ENCODE measurements around the gene PLAAT4. TPM values are rescaled to one million over a fixed set of nuclear protein-coding genes. Genes with fewer than 3 reads are reported as not detected.

The PLAAT4 gene, protein sequence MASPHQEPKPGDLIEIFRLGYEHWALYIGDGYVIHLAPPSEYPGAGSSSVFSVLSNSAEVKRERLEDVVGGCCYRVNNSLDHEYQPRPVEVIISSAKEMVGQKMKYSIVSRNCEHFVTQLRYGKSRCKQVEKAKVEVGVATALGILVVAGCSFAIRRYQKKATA
- total RNA-seq = 100 to 1,000 TPM in 5 of 6 donors, 10 to 100 TPM in 1; 91.1 to 272 (median 192) TPM

DNA sequence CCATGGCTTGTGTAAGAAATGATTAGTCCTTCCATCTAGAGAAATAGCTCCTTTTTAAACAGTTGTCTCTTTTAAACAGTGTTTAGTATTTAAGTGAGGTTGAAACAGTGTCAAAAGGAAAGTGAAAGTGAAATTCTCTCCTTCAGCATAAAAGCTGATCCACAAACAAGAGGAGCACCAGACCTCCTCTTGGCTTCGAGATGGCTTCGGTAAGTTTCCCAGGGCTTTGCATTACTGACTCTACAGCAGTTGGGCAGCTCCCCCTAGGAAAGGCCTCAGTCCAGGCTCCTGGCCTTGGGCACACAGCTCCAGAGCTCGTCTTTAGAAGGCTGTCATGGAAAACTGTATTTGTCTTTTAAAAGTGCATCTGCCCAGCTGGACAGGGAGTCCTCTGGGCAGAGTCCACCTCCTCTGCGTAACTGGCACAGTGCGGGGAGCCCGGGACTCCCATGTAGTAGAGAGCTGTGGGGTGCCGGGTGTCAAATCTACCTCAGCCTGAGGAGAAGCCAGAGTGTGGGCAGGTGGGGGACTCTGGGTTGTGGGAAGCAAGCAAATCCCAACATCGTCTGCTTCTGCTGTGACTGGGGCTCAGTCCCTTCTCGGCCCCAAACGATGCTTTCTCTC, at the start of gene PLAAT4:
Gene PLAAT4 (plus strand): TSS at position 140 of the 624 bp plus-strand sequence. CDS start 61 bp downstream, at position 201.
- H3K27me3 ChIP-seq = no peaks in the 10 kb centered on the region
- H3K4me1 ChIP-seq = peaks cover 29 to 53% (median 38%) of the 10 kb centered on the region in 4 donors
- H3K4me3 ChIP-seq = peak within 1 kb of the TSS; percentile 26 to 55 (median 45)
- H3K27ac ChIP-seq = peak within 1 kb of the TSS; percentile 84 to 96 (median 92)
- 0 to 6% methylated on average over 4 to 10 of the region's 10 CpGs for WGBS, 2 donors
- TF ChIP-seq POLR2AphosphoS5 (IDR thresholded peaks at IDR 0.05) = no peak
- TF ChIP-seq, protein P1, sequence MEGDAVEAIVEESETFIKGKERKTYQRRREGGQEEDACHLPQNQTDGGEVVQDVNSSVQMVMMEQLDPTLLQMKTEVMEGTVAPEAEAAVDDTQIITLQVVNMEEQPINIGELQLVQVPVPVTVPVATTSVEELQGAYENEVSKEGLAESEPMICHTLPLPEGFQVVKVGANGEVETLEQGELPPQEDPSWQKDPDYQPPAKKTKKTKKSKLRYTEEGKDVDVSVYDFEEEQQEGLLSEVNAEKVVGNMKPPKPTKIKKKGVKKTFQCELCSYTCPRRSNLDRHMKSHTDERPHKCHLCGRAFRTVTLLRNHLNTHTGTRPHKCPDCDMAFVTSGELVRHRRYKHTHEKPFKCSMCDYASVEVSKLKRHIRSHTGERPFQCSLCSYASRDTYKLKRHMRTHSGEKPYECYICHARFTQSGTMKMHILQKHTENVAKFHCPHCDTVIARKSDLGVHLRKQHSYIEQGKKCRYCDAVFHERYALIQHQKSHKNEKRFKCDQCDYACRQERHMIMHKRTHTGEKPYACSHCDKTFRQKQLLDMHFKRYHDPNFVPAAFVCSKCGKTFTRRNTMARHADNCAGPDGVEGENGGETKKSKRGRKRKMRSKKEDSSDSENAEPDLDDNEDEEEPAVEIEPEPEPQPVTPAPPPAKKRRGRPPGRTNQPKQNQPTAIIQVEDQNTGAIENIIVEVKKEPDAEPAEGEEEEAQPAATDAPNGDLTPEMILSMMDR (IDR thresholded peaks at IDR 0.05) = no peak
- TF ChIP-seq POLR2A (IDR thresholded peaks at IDR 0.05) = peak in 1 of 4 donors; percentile 29
- TF ChIP-seq EP300 (IDR thresholded peaks at IDR 0.05) = no peak
- peak; percentile 51 to 73 for ATAC-seq (ENCODE audit: low FRiP score in 2 of 2)
- H3K9me3 ChIP-seq = no peaks in the 10 kb centered on the region
- DNase-seq = peak in 1 of 2 donors; percentile 60
- no peaks in the 10 kb centered on the region for H3K36me3 ChIP-seq

DNA sequence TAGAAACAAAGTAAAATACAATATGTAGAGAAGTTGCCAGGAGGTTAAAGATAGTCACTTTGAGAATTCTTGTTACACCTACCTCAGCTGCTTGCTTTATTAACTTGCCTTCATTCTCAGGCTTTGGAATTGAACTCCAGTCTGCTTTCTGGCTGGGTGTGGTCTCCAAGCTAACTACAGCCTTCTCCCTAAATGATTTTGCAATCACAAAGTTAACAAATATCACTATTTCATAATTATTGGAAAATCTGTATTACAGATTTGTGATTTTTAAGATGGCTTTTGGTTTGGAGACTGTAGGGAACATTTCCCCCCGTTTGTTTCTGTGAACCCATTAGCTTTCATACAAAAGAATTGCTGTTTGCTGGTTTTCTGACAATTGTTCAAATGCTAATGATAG, 47.8 kb upstream of the PLAAT4 start:
- WGBS, 2 donors = 77 to 88% methylated on average over 1 of the region's 1 CpG

DNA sequence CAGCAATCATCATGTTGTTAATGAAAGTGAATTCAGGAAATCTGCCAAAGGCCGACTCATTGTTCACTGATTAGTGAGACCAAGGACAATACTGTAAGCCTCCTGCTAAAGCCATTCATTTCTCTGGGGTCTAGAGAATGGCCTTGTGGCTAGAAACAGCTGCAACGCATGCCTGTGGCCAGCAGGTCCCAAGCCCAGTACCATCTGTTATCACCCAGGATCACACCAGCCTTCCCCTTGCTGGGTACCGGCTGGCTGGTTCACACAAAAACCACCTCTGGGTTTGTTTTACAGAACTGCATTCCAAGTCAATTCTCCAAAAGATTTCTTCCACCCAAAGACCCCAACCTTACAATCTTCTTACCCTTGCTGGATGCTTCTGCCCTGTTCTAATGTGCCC, 46.7 kb upstream of the PLAAT4 start:
- no peak for DNase-seq
- WGBS, 2 donors = 58 to 66% methylated on average over 3 of the region's 3 CpGs
- H3K4me3 ChIP-seq = no peak overlapping the region

More for the DNA sequence above, 47.8 kb upstream of the PLAAT4 start:
- TF ChIP-seq EP300 (IDR thresholded peaks at IDR 0.05) (no peak), POLR2AphosphoS5 (IDR thresholded peaks at IDR 0.05) (no peak), POLR2A (IDR thresholded peaks at IDR 0.05) (no peak)
- TF ChIP-seq, protein P1 (IDR thresholded peaks at IDR 0.05) = no peak
- Histone ChIP-seq H3K27me3 (no peaks in the 10 kb centered on the region), H3K4me1 (peaks cover 11 to 30% (median 19%) of the 10 kb centered on the region in 4 donors), H3K27ac (no peak overlapping the region), H3K36me3 (no peaks in the 10 kb centered on the region), H3K9me3 (peaks cover 0 to 9% (median 8%) of the 10 kb centered on the region in 4 donors), H3K4me3 (no peak overlapping the region)
- DNase-seq = no peak
- ATAC-seq (ENCODE audit: low FRiP score in 2 of 2) = peak in 1 of 2 donors; percentile 37

DNA sequence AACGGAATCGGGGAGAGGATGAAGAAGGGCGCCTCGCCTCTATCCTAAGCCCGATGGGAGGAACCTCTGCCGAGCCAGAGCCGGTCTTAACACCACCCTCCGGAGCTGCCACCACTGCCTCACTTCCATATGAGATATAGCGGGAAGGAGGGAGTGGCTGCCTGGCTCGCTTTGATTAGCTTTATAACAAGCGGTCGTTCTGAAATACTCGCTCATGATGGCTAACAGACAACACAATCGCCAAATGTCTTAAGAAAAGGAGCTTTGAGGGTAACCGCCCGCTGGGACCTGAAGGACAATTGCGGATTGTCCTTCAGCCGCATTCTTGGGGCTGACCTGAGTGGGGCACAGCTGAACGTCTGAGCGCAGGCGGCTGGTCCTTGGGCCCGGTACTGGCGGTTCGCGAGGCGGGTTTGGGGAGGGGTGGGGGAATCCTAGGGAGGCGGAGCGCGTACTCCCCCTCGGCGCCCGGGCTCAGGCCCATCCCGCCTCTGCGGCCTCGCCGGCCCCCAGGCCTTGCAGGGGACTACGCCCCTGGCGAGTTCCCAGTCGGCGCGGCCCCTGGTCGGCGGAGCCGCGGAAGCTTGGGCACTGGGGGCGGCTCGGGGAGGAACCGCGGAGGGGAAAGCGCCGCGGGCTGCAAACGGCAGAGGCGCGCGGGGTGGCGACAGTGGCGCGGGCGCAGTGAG, 45.9 kb upstream of the PLAAT4 start, which contains the start of gene PLAAT5:
Gene PLAAT5 (minus strand): TSS at position 617 of the 689 bp plus-strand sequence. CDS start 133 bp downstream, at position 484.
- Histone ChIP-seq H3K27ac (peak within 1 kb of the TSS; percentile 32 to 78 (median 64)), H3K4me1 (peaks cover 11 to 30% (median 19%) of the 10 kb centered on the region in 4 donors), H3K36me3 (no peaks in the 10 kb centered on the region), H3K9me3 (peaks cover 0 to 2% (median 2%) of the 10 kb centered on the region in 4 donors), H3K4me3 (peak within 1 kb of the TSS; percentile 47 to 59 (median 54)), H3K27me3 (no peaks in the 10 kb centered on the region)
- DNase-seq (peak in 1 of 2 donors; percentile 90), ATAC-seq (ENCODE audit: low FRiP score in 2 of 2) (peak; percentile 82 to 93)
- TF ChIP-seq, protein P1 (IDR thresholded peaks at IDR 0.05) = no peak
- TF ChIP-seq POLR2A (IDR thresholded peaks at IDR 0.05) (peak in 2 of 4 donors; percentile 32 to 50), EP300 (IDR thresholded peaks at IDR 0.05) (no peak), POLR2AphosphoS5 (IDR thresholded peaks at IDR 0.05) (no peak)
- WGBS, 2 donors = 24 to 35% methylated on average over 16 to 32 of the region's 60 CpGs

More for the DNA sequence above, 46.7 kb upstream of the PLAAT4 start:
- no peaks in the 10 kb centered on the region for H3K27me3 ChIP-seq
- TF ChIP-seq POLR2AphosphoS5 (IDR thresholded peaks at IDR 0.05) (no peak), POLR2A (IDR thresholded peaks at IDR 0.05) (no peak)
- TF ChIP-seq, protein P1 (IDR thresholded peaks at IDR 0.05) = no peak
- H3K9me3 ChIP-seq = peaks cover 0 to 9% (median 8%) of the 10 kb centered on the region in 4 donors
- peaks cover 11 to 30% (median 19%) of the 10 kb centered on the region in 4 donors for H3K4me1 ChIP-seq
- H3K36me3 ChIP-seq = no peaks in the 10 kb centered on the region
- H3K27ac ChIP-seq = no peak overlapping the region
- ATAC-seq (ENCODE audit: low FRiP score in 2 of 2) = peak in 1 of 2 donors; percentile 23
